HL-60 (cell line): ENCODE measurements around the gene FXN.
"Not testable (repeated sequence)": the region's sequence is repeated elsewhere in the genome, so short reads cannot be mapped to it uniquely, and the experiment has no call there.

Experiments used
- DNase-seq, 2 experiments: peaks; one replicate each; pipeline ENCODE4 v3.0.0-alpha.2; 2010 to 2020; ENCODE audit warnings: low read depth in 1 of 2, low spot score in 1 of 2
- H3K27ac ChIP-seq: fragments of 250-450 bp; sonication (Bioruptor Pico); replicated peaks from 2 replicates; pipeline ENCODE4 v1.5.1; 2020; ENCODE audit warnings: mild to moderate bottlenecking, moderate library complexity
- H3K27me3 ChIP-seq: fragments of 250-450 bp; sonication (Bioruptor Pico); 2 replicates; pipeline ENCODE4 v1.5.1; 2021; ENCODE audit warnings: mild to moderate bottlenecking, moderate library complexity; ENCODE audit not compliant: insufficient read depth, poor library complexity, severe bottlenecking
- H3K4me3 ChIP-seq: replicated peaks from 2 replicates; pipeline ENCODE4 v1.5.1; 2011; ENCODE audit warnings: mild to moderate bottlenecking, control low read depth, low read length; ENCODE audit not compliant: insufficient read depth
- CTCF ChIP-seq: IDR thresholded peaks from one replicate; pipeline ENCODE4 v1.5.1; 2011; ENCODE audit warnings: low read length, control low read depth, inconsistent platforms; ENCODE audit not compliant: insufficient read depth
- GABPA ChIP-seq: IDR thresholded peaks from 2 replicates; pipeline ENCODE4 v1.6.1; 2012; ENCODE audit warnings: low read depth
- POLR2AphosphoS5 ChIP-seq: IDR thresholded peaks from 2 replicates; pipeline ENCODE4 v1.6.1; 2012; ENCODE audit warnings: low read depth
- REST ChIP-seq: IDR thresholded peaks from 2 replicates; pipeline ENCODE4 v1.6.1; 2012; ENCODE audit warnings: low read depth; ENCODE audit not compliant: insufficient replicate concordance
- SPI1 ChIP-seq: IDR thresholded peaks from 2 replicates; pipeline ENCODE4 v1.6.1; 2012; ENCODE audit warnings: low read depth, mild to moderate bottlenecking, borderline replicate concordance
- long read RNA-seq: library from polyadenylated mRNA; unstranded; transcript quantifications from one replicate; pipeline ENCODE4 v2.0.0, GENCODE V29; 2020

FXN gene
- long read RNA-seq, full-length matches to known transcripts = 44 of 55 reads
- long read RNA-seq, partial matches to known transcripts = 3 of 55 reads
- long read RNA-seq, other reads (novel, unspliced or antisense) = 8 of 55 reads

GRCh38 chr9:69035438-69036308 lies at the start of gene FXN:
Gene FXN, plus strand, starts transcription at chr9:69035752. Its CDS starts 31 bp downstream, at chr9:69035783.
- H3K27ac ChIP-seq = peak within 1 kb of the TSS; percentile 91

GRCh38 chr9:68986949-68987348 lies 48.6 kb upstream of the FXN start:
- H3K27me3 ChIP-seq, H3K4me3 ChIP-seq: not testable (repeated sequence)

More at GRCh38 chr9:69035438-69036308, at the start of gene FXN:
- TF ChIP-seq GABPA (no peak), SPI1 (0 out of 2 replicates have a peak, but pooled peaks have one; percentile 11), CTCF (peak; percentile 91), POLR2AphosphoS5 (peak; percentile 73), REST (no peak)
- peak; percentile 67 to 79 for DNase-seq
- Histone ChIP-seq H3K27me3 (no peaks in the 10 kb centered on the region), H3K4me3 (peak within 1 kb of the TSS; percentile 64)

GRCh38 chr9:68991457-68991856 lies 44.1 kb upstream of the FXN start:
- TF ChIP-seq POLR2AphosphoS5 (no peak), SPI1 (no peak), REST (no peak), GABPA (no peak), CTCF (no peak)
- H3K4me3 ChIP-seq = no peak overlapping the region
- DNase-seq = no peak

More at GRCh38 chr9:68986949-68987348, 48.6 kb upstream of the FXN start:
- not testable (repeated sequence) for H3K27ac ChIP-seq, DNase-seq

GRCh38 chr9:68995776-68996175 lies 39.8 kb upstream of the FXN start:
- peak in 1 of 2 experiments; percentile 35 for DNase-seq
- no peaks in the 10 kb centered on the region for H3K27me3 ChIP-seq
- TF ChIP-seq GABPA (no peak), CTCF (no peak), REST (no peak), SPI1 (no peak), POLR2AphosphoS5 (no peak)
- H3K4me3 ChIP-seq = no peak overlapping the region
- peak overlapping the region; percentile 60 for H3K27ac ChIP-seq

More at GRCh38 chr9:68991457-68991856, 44.1 kb upstream of the FXN start:
- Histone ChIP-seq H3K27me3 (no peaks in the 10 kb centered on the region), H3K27ac (no peak overlapping the region)
